Right hindlimb (tissue), 1 donor: Measurements from ENCODE around the gene DIAPH2.

Experiments
- DNase-seq: peaks from one replicate; pipeline ENCODE4 v3.0.0-alpha.2; 2018

DIAPH2 gene

GRCh38 chrX:97210501-97210900, 525.9 kb downstream of the DIAPH2 start:
- no peak for DNase-seq

GRCh38 chrX:97211070-97211469, 526.4 kb downstream of the DIAPH2 start:
- no peak for DNase-seq

- no peak for DNase-seq
Measured at GRCh38 chrX:97215186-97215585, 530.5 kb downstream of the DIAPH2 start.

GRCh38 chrX:97224148-97224547, 539.5 kb downstream of the DIAPH2 start:
- no peak for DNase-seq

GRCh38 chrX:97229318-97229717, 544.7 kb downstream of the DIAPH2 start:
- DNase-seq = no peak

- DNase-seq = no peak
Measured at GRCh38 chrX:97230948-97231347, 546.3 kb downstream of the DIAPH2 start.

GRCh38 chrX:97234471-97235081, 549.9 kb downstream of the DIAPH2 start:
- DNase-seq = no peak

GRCh38 chrX:97238632-97239031, 554.0 kb downstream of the DIAPH2 start:
- DNase-seq = no peak

- DNase-seq = no peak
Measured at GRCh38 chrX:97252111-97252510, 567.5 kb downstream of the DIAPH2 start.

GRCh38 chrX:97260679-97261078, 576.0 kb downstream of the DIAPH2 start:
- no peak for DNase-seq

- no peak for DNase-seq
Measured at GRCh38 chrX:97266406-97267121, 581.9 kb downstream of the DIAPH2 start.

GRCh38 chrX:97267396-97268181, 582.9 kb downstream of the DIAPH2 start:
- DNase-seq = no peak

- DNase-seq = no peak
Measured at GRCh38 chrX:97268182-97268680, 583.6 kb downstream of the DIAPH2 start.

- no peak for DNase-seq
Measured at GRCh38 chrX:97284531-97284930, 599.9 kb downstream of the DIAPH2 start.

- no peak for DNase-seq
Measured at GRCh38 chrX:97290199-97290598, 605.6 kb downstream of the DIAPH2 start.

- no peak for DNase-seq
Measured at GRCh38 chrX:97294041-97294440, 609.4 kb downstream of the DIAPH2 start.

- DNase-seq = no peak
Measured at GRCh38 chrX:97295954-97296353, 611.3 kb downstream of the DIAPH2 start.

GRCh38 chrX:97306771-97307470, 622.3 kb downstream of the DIAPH2 start:
- no peak for DNase-seq

GRCh38 chrX:97308171-97308570, 623.5 kb downstream of the DIAPH2 start:
- DNase-seq = no peak

- DNase-seq = no peak
Measured at GRCh38 chrX:97309487-97310116, 625.0 kb downstream of the DIAPH2 start.

- no peak for DNase-seq
Measured at GRCh38 chrX:97310373-97310772, 625.7 kb downstream of the DIAPH2 start.

GRCh38 chrX:97311066-97311778, 626.6 kb downstream of the DIAPH2 start:
- no peak for DNase-seq
